ENCODE data around the gene SPEF2. TPM values are rescaled to one million over a fixed set of nuclear protein-coding genes. Genes with fewer than 3 reads are reported as not detected.

SPEF2 gene
- total RNA-seq, 2 experiments from 2014 or later = 14.1 to 14.6 TPM

DNA sequence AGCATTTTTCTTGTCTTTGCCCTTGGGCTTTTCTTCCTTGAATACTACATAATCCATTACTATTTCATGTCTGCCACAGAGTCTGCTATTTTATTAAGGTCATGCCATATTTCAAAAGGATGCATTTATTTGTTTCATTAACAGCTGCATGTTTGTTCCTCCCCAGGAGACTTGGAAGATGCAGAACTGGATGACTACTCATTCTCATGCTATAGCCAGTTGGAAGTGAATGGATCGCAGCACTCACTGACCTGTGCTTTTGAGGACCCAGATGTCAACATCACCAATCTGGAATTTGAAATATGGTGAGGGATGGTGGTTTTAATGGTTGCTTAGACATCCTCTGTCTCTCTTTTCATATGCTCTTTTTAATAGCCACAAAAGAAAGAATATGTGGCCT, 243.0 kb downstream of the SPEF2 start:
- peaks cover 80% of the 10 kb centered on the region for H3K4me1 Mint-ChIP-seq
- intact Hi-C loops (cut with DNase I, micrococcal nuclease) = loop anchor here in 1 of 2 experiments (5.0 kb wide), 1 partner anchor 243 kb away; the partner anchor contains the start of gene SPEF2
- no peak for DNase-seq
- peak overlapping the region; percentile 95 for H3K27ac Mint-ChIP-seq
- H3K27me3 Mint-ChIP-seq = no peaks in the 10 kb centered on the region
- peaks cover 94% of the 10 kb centered on the region for H3K36me3 Mint-ChIP-seq (ENCODE audit: low read depth)
- CTCF ChIA-PET = interaction anchor here (0.6 to 8.6 kb wide), 5 partner anchors 13 to 82 kb away, joined by 3 to 58 read pairs (median 13); no protein-coding TSS in a partner anchor
- H3K4me3 Mint-ChIP-seq = peak overlapping the region; percentile 89
- POLR2A ChIA-PET = interaction anchor here (0.6 to 1.8 kb wide), 2 partner anchors 44 to 116 kb away, joined by 4 to 5 read pairs; no protein-coding TSS in a partner anchor
- peaks cover 5% of the 10 kb centered on the region for H3K9me3 Mint-ChIP-seq (ENCODE audit: low read depth)
- ATAC-seq = no peak

DNA sequence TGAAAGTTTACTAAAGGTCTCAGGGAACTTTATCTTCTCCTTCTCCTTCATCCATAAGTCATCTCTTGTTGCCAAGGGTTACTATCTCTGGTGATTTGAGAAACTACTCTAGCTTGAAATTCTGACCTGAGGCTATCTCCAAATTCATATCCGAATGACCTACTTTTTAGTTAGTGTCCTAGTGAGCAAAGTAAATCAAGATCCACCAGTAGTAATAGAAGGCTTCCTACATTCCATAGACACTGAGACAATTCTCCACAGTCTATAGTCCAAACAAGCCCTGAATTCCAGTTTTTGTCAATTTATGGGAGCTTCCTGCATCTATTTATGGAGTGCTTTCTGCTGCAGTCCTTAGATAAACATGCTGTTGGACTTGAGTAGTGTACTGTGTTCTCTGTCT, 244.1 kb downstream of the SPEF2 start:
- ATAC-seq = no peak
- Mint-ChIP-seq H3K36me3 (ENCODE audit: low read depth) (peaks cover 93% of the 10 kb centered on the region), H3K27ac (peak overlapping the region; percentile 95), H3K4me1 (peaks cover 79% of the 10 kb centered on the region), H3K4me3 (peak overlapping the region; percentile 89), H3K9me3 (ENCODE audit: low read depth) (peaks cover 5% of the 10 kb centered on the region), H3K27me3 (no peaks in the 10 kb centered on the region)
- CTCF ChIA-PET = interaction anchor here (0.7 to 8.6 kb wide), 7 partner anchors 10 to 83 kb away, joined by 3 to 58 read pairs (median 13); no protein-coding TSS in a partner anchor
- POLR2A ChIA-PET = no interaction called here
- intact Hi-C loops (cut with DNase I, micrococcal nuclease) = loop anchor here in 1 of 2 experiments (5.0 kb wide), 1 partner anchor 244 kb away; the partner anchor contains the start of gene SPEF2
- DNase-seq = no peak

DNA sequence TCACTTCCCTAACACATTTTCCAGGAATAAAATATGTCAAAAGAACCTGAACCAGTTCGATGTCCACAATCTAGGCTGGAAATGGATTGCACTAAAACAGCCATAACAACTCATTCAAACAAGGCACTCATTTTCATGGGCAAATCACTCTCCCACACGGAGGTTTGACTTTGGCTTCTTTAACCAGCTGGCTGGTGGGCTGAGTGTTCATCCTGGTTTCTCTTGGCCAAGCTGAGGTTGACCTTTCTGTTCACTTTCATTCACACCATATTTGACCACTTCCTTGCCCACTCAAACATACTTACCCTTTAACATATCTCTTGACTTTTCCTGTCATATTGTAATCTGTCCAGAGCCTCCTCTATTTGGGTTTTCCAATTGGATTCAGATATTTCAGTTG, 244.5 kb downstream of the SPEF2 start:
- intact Hi-C loops (cut with DNase I, micrococcal nuclease) = loop anchor here in 1 of 2 experiments (5.0 kb wide), 1 partner anchor 245 kb away; the partner anchor contains the start of gene SPEF2
- Mint-ChIP-seq H3K4me3 (peak overlapping the region; percentile 89), H3K27me3 (no peaks in the 10 kb centered on the region), H3K9me3 (ENCODE audit: low read depth) (peaks cover 5% of the 10 kb centered on the region), H3K4me1 (peaks cover 78% of the 10 kb centered on the region), H3K36me3 (ENCODE audit: low read depth) (peaks cover 92% of the 10 kb centered on the region), H3K27ac (peak overlapping the region; percentile 95)
- ATAC-seq = no peak
- POLR2A ChIA-PET = interaction anchor here (2.4 kb wide), 1 partner anchor 8 kb away, joined by 10 read pairs; no protein-coding TSS in a partner anchor
- DNase-seq = no peak
- CTCF ChIA-PET = interaction anchor here (0.7 to 8.6 kb wide), 9 partner anchors 10 to 211 kb away, joined by 3 to 58 read pairs (median 11); no protein-coding TSS in a partner anchor

DNA sequence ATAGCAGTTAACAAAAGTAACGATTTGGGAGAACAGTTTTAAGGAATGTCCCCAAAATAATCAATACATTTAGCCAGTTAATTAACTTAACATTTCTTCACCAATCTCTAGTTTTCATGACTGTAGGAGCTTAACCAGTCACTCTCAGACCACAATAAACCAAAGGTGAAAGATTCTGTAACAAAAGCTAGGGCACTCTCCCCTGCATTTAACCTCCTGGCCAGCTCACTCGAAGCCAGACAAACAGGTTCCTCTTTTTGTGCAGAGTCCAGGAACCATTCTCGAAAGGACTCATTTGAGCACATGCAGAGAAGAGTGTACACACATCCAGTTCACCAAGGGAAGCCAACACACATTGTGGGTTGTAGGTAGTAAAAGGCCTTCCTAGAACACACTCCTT, 245.5 kb downstream of the SPEF2 start:
- Mint-ChIP-seq H3K27me3 (no peaks in the 10 kb centered on the region), H3K36me3 (ENCODE audit: low read depth) (peaks cover 92% of the 10 kb centered on the region), H3K9me3 (ENCODE audit: low read depth) (peaks cover 5% of the 10 kb centered on the region), H3K4me3 (peak overlapping the region; percentile 89), H3K4me1 (peaks cover 82% of the 10 kb centered on the region), H3K27ac (peak overlapping the region; percentile 95)
- ChIA-PET CTCF (interaction anchor here (0.6 to 8.6 kb wide), 14 partner anchors 10 to 246 kb away, joined by 3 to 58 read pairs (median 4); partner anchors contain the start of gene SPEF2), POLR2A (interaction anchor here (0.5 to 2.4 kb wide), 5 partner anchors 9 to 203 kb away, joined by 3 to 10 read pairs (median 4); no protein-coding TSS in a partner anchor)
- intact Hi-C loops (cut with DNase I, micrococcal nuclease) = loop anchor here in 1 of 2 experiments (5.0 kb wide), 1 partner anchor 246 kb away; the partner anchor contains the start of gene SPEF2
- ATAC-seq (peak; percentile 71), DNase-seq (peak; percentile 56)

Other genes with a start within 250 kb of the SPEF2 start
- 100 to 1,000 TPM; 236 to 246 TPM for gene IL7R, start 239.0 kb downstream of the SPEF2 start, total RNA-seq

All from activated CD4-positive, alpha-beta T cell treated with anti-CD3 and anti-CD28 coated beads for 36 hours (primary cell).